Chondrocyte (in vitro differentiated cells): ENCODE measurements around the gene XXYLT1. TPM values are rescaled to one million over a fixed set of nuclear protein-coding genes. Genes with fewer than 3 reads are reported as not detected.

Source experiments
- DNase-seq: peaks from one replicate; pipeline ENCODE4 v3.0.0; 2021; ENCODE audit warnings: mixed read lengths, low spot score
- H3K27ac Mint-ChIP-seq: one replicate; pipeline ENCODE4 v1.8.0; 2021; ENCODE audit warnings: mild to moderate bottlenecking, moderate library complexity, mixed read lengths; ENCODE audit not compliant: unreplicated experiment
- H3K27me3 Mint-ChIP-seq: 2 replicates; pipeline ENCODE4 v1.8.0; 2021; ENCODE audit warnings: low read depth, mixed read lengths
- H3K36me3 Mint-ChIP-seq: 2 replicates; pipeline ENCODE4 v1.8.0; 2021; ENCODE audit warnings: low read depth, mixed read lengths
- H3K4me1 Mint-ChIP-seq: 2 replicates; pipeline ENCODE4 v1.8.0; 2021; ENCODE audit warnings: low read depth, mild to moderate bottlenecking, mixed read lengths
- H3K4me3 Mint-ChIP-seq: one replicate; pipeline ENCODE4 v1.8.0; 2021; ENCODE audit warnings: mild to moderate bottlenecking, moderate library complexity, mixed read lengths; ENCODE audit not compliant: unreplicated experiment
- H3K9me3 Mint-ChIP-seq: 2 replicates; pipeline ENCODE4 v1.8.0; 2021; ENCODE audit warnings: low read depth, mixed read lengths
- total RNA-seq: library from RNA; stranded (reverse); gene quantifications from 3 replicates; pipeline ENCODE4 v1.2.1, GENCODE V29; 2021
- TF ChIP-seq, protein P1 (sequence below): fragments of 200-600 bp; sonication (generic); IDR thresholded peaks from 2 replicates; pipeline ENCODE4 v1.5.0; 2021; ENCODE audit warnings: antibody characterized with exemption, mild to moderate bottlenecking, moderate library complexity

Gene XXYLT1
- total RNA-seq, 1 donor from 2014 or later = 32.7 TPM

DNA sequence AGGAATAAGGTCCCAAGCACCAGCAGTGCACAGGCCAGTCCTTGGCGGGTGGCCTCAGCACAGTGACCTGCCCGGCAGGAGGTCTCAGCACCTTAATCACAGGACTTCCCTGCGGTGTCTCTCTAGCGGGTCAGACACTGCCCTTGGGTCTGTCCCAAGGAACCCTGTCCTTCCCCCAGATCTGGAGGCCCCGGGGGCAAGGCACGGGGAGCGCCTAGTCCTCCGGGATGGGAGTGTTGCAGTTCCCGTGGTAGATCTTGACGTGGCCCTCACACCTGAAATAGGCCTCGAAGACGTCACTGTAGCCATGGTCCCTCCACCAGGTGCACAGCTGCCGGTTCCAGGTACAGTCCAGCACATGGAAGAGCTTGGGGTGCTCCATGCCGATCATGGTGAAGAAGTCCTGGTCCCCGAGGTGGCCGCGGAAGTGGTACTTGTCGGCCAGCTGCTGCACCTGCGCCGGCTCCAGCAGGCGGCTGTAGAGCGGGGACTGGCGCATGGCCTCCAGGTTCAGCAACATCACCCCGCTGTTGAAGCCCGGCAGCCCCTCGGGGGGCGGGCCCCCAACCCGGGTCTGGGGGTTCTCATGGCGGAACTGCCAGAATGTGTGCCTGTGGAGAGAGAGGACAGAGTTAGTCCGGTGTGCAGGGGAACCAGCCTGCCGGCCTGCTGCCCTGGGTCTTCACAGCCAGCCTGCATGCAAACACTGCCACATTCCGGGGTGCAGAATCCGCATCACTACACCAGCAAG is 201.3 kb downstream of the XXYLT1 start:
- no peaks in the 10 kb centered on the region for H3K4me1 Mint-ChIP-seq
- peaks cover 12% of the 10 kb centered on the region for H3K36me3 Mint-ChIP-seq
- no peaks in the 10 kb centered on the region for H3K27me3 Mint-ChIP-seq
- no peak overlapping the region for H3K27ac Mint-ChIP-seq
- H3K9me3 Mint-ChIP-seq = no peaks in the 10 kb centered on the region
- H3K4me3 Mint-ChIP-seq = no peak overlapping the region
- TF ChIP-seq, protein P1, sequence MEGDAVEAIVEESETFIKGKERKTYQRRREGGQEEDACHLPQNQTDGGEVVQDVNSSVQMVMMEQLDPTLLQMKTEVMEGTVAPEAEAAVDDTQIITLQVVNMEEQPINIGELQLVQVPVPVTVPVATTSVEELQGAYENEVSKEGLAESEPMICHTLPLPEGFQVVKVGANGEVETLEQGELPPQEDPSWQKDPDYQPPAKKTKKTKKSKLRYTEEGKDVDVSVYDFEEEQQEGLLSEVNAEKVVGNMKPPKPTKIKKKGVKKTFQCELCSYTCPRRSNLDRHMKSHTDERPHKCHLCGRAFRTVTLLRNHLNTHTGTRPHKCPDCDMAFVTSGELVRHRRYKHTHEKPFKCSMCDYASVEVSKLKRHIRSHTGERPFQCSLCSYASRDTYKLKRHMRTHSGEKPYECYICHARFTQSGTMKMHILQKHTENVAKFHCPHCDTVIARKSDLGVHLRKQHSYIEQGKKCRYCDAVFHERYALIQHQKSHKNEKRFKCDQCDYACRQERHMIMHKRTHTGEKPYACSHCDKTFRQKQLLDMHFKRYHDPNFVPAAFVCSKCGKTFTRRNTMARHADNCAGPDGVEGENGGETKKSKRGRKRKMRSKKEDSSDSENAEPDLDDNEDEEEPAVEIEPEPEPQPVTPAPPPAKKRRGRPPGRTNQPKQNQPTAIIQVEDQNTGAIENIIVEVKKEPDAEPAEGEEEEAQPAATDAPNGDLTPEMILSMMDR = no peak
- DNase-seq = peak; percentile 87

DNA sequence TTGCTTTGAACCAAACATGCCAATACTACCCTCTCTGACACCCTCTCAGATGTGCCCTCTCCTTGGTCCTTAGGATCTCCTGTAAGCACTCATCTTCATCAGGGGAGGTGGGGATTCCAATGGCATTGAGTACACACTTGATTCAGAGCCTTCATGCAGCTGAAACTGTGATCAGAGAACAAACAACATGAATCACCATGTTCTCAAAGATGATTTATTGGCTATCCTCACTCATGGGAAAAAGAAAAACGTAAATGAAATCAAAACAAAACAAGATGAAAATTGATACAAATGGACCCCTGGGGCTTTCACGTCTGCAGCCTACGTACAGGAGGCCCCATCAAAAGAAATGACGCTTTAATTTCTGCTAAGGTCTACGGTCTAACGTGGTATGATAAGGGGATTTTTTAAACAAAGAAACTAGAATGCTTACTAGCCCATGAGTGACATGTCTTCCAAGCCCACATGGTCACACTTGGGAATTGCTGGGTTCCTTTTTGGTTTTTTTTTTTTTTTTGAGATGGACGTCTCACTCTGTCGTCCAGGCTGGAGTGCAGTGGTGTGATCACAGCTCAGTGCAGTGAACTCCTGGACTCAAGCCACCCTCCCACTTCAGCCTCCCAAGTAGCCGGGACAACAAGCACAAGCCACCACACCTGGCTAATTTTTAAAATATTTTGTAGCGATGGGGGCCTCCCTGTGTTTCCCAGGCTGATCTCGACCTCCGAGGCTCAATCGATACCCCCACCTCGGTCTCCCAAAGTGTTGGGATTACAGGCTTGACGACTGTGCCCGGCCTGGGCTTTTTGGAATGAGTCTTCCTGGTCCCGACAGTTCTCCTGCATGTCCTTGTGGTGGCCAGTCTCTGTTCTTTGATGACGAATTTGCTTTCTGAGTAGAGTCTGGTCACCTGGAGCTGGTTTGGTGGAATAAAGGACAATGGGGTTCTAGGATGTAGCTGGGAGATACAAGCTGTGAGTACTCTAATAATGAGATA is 202.6 kb downstream of the XXYLT1 start:
- no peaks in the 10 kb centered on the region for H3K9me3 Mint-ChIP-seq
- no peaks in the 10 kb centered on the region for H3K27me3 Mint-ChIP-seq
- no peaks in the 10 kb centered on the region for H3K4me1 Mint-ChIP-seq
- H3K36me3 Mint-ChIP-seq = peaks cover 12% of the 10 kb centered on the region
- TF ChIP-seq, protein P1 = no peak
- no peak overlapping the region for H3K27ac Mint-ChIP-seq
- H3K4me3 Mint-ChIP-seq = no peak overlapping the region
- peak; percentile 50 for DNase-seq

DNA sequence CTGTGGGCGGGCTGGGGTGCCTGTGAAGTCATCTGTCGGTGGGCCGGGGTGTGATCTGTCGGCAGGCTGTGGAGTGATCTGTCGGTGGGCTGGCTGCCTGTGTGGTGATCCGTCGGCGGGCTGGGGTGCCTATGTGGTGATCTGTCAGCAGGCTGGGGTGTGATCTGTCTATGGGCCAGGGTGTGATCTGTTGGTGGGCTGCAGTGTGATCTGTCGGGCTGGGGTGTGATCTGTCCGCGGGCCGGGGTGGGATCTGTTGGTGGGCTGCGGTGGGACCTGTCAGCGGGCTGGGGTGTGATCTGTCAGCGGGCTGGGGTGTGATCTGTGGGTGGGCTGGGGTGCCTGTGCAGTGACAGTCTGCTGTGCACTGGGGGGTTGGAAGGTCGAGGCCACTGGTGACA is 204.5 kb downstream of the XXYLT1 start:
- no peaks in the 10 kb centered on the region for H3K9me3 Mint-ChIP-seq
- H3K4me1 Mint-ChIP-seq = no peaks in the 10 kb centered on the region
- peaks cover 12% of the 10 kb centered on the region for H3K36me3 Mint-ChIP-seq
- no peak overlapping the region for H3K4me3 Mint-ChIP-seq
- TF ChIP-seq, protein P1 = no peak
- H3K27ac Mint-ChIP-seq = no peak overlapping the region
- no peaks in the 10 kb centered on the region for H3K27me3 Mint-ChIP-seq
- peak; percentile 75 for DNase-seq

DNA sequence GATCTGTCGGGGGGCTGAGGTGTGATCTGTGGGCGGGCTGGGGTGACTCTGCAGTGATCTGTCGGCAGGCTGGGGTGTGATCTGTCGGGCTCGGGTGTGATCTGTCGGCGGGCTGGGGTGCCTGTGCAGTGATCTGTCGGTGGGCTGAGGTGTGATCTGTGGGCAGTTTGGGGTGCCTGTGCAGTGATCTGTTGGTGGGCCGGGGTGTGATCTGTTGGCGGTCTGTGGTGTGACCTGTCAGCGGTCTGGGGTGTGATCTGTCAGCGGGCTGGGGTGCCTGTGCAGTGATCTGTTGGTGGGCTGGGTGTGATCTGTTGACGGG is 205.1 kb downstream of the XXYLT1 start:
- no peak overlapping the region for H3K27ac Mint-ChIP-seq
- H3K36me3 Mint-ChIP-seq = peaks cover 12% of the 10 kb centered on the region
- DNase-seq = no peak
- TF ChIP-seq, protein P1 = no peak
- H3K9me3 Mint-ChIP-seq = no peaks in the 10 kb centered on the region
- no peak overlapping the region for H3K4me3 Mint-ChIP-seq
- H3K4me1 Mint-ChIP-seq = no peaks in the 10 kb centered on the region
- no peaks in the 10 kb centered on the region for H3K27me3 Mint-ChIP-seq

DNA sequence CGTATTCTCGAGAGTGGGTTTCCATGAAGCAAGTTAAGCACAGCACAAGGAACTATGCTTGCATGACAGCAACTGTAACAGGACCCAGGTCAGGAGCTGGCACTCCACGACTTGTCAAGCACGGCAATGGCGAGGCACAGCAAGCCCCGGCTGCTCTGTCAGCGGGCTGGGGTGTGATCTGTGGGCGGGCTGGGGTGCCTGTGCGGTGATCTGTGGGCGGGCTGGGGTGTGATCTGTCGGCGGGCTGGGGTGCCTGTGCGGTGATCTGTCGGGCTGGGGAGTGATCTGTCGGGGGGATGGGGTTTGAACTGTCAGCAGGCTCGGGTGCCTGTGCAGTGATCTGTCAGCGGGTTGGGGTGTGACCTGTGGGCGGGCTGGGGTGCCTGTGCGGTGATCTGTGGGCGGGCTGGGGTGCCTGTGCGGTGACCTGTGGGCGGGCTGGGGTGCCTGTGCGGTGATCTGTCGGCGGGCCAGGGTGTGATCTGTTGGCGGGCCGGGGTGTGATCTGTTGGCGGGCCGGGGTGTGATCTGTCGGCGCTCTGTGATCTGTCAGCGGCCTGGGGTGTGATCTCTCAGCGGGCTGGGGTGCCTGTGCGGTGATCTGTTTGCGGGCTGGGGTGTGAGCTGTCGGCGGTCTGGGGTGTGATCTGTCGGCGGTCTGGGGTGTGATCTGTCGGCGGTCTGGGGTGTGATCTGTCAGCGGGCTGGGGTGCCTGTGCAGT is 205.7 kb downstream of the XXYLT1 start:
- Mint-ChIP-seq H3K4me1 (no peaks in the 10 kb centered on the region), H3K4me3 (no peak overlapping the region), H3K27ac (no peak overlapping the region), H3K9me3 (no peaks in the 10 kb centered on the region), H3K27me3 (no peaks in the 10 kb centered on the region), H3K36me3 (peaks cover 12% of the 10 kb centered on the region)
- peak; percentile 85 for DNase-seq
- TF ChIP-seq, protein P1 = no peak
